HG03139 (cell line): ENCODE data around the gene POLR3E.

Experiments used
- ATAC-seq: cut with Tn5 transposase; IDR thresholded peaks from one replicate; pipeline ENCODE4 v1.9.1; 2021; ENCODE audit not compliant: unreplicated experiment

POLR3E gene

DNA sequence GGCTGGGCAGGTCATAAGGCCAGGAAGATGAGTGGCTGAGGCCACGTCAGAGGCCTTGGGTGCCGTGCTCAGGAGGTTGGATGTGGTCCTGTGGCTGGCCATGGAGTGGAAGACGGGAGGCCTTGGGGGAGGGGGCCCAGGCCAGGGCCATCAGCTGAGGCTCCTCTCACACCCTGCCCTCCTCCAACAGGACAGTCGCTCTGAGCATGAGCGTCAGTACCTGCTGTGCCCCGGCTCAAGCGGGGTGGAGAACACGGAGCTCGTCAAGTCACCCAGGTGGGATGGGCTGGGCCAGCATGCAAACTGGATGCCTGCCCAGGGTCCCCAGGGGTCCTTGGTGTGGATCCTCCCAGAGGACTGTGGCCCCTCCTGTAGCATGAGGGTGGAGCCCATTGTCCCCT is 19.2 kb downstream of the POLR3E start:
- no peak for ATAC-seq

DNA sequence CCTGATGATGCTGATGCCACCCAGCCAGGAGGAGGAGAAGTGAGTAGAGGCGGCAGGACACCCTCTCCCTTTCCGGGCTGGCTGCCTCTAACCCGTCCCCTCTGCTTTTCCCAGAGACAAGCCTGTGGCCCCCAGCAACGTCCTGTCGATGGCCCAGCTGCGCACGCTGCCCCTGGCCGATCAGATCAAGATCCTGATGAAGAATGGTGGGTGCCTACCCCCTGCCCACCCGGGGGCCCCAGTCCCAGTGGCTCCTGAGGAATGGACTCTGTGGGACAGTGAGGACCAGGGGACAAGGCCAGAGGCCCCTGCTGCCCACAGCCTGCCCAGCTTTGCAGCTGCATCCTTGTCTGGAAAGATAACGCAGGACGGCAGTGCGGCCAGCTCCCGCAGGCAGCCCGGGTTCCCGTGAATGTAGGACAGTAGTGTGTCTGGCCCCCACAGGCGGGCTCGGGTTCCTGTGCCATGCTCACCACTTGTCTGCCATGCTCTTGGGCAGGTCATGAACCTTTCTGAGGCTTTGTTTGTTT is 19.9 kb downstream of the POLR3E start:
- no peak for ATAC-seq

DNA sequence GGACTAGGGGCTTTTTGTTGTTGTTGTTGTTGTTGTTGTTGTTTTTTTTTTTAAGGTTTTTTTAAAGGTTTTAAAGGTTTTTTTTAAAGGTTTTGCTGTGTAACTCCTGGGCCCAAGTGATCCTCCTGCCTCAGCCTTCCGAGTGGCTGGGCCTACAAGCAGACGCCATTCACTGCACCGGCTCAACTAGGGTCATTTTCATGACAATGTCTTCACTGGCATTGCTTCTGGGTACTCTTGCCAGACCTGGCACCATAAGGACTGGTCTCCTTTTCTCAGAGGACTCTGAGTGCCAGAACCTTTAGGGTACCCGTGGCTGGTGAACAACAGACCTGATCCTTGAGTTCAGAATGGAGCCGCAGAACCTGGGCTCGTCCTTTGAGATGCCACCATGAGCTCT is 20.4 kb downstream of the POLR3E start:
- no peak for ATAC-seq

DNA sequence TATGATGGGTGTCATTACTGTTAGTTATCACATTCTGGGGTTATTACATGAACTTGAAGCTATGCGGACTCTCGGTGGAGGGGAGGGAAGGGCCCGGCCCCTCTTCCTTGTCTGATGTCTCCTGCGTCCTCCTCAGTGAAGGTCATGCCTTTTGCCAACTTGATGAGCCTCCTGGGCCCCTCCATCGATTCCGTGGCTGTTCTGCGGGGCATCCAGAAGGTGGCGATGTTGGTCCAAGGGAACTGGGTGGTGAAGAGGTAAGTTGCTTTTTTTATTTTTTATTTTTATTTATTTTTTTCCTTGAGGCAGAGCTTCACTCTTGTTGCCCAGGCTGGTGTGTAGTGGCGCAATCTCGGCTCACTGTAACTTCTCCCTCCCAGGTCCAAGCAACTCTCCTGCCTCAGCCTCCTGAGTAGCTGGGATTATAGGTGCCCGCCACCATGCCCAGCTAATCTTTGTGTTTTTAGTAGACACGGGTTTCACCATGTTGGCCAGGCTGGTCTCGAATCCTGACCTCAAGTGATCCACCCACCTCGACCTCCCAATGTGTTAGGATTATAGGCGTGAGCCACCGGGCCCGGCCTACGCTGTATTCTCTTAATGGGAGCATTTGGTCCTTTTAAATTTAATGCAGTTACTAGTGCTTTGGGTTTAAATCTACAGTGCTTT is 21.6 kb downstream of the POLR3E start:
- no peak for ATAC-seq

DNA sequence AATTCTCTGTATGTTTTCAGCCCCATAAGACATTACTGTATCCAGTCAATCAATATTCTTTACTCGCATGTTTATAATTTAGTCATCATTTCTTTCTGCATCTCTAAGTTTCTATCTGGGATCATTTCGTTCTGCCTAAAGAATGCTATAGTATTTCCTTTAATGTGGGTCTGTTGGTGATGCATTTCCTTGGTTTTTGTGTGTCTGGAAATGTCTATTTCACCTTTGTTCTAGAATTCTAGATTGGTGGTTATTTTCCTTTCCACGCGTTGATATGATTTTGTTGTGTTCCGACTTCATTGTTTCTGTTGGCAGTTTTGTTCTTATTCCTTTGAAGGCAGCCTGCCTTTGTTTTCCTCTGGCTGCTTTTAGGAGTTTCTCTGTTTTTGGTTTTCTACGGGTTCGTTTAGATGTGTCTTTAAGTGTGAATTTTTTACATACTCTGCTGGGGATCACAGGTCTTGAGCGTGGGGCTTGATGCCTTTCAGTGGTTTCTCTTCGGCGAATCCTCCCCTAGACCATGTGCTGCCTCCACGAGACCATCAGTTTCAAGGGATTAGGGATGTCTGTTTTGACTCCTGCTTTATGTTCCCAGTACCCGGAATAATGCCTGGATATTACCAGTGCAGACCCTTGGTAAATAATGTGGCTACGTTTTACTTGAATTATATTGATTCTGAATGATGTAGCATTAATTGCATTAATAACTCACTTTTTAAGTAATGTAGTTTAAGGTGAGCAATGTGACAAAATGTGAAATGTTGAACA is 23.5 kb downstream of the POLR3E start:
- no peak for ATAC-seq

DNA sequence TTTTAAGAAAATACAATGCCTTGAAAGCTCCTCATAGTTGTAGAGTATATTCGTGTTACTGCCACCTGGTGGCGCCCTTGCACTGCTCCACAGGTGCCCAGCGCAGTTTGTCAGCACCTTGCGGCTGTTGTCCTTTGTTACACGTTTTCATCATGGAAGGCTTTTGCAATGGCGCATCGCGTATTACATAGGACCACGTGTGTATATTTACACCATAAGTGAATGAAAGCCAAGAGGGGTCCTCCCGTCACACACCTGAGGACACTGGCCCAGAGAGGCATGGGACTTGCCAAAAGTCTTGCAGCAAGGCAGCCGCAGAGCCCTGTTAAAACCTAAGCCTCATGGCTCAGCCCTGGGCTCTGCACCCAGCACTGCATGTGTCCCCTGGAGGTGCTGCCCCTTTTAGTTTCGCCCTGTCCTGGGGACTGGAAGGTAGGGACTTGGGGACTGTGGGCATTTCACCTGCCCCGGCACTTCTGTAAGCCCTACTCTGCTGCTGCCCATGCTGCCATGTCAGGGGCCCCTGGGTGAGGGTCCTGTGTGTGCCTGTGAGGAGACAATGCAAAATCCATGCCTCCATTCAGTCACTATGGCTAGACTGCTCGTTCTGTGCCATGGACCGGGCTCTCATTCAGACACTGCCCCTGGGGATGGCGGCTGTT is 24.3 kb downstream of the POLR3E start:
- no peak for ATAC-seq

DNA sequence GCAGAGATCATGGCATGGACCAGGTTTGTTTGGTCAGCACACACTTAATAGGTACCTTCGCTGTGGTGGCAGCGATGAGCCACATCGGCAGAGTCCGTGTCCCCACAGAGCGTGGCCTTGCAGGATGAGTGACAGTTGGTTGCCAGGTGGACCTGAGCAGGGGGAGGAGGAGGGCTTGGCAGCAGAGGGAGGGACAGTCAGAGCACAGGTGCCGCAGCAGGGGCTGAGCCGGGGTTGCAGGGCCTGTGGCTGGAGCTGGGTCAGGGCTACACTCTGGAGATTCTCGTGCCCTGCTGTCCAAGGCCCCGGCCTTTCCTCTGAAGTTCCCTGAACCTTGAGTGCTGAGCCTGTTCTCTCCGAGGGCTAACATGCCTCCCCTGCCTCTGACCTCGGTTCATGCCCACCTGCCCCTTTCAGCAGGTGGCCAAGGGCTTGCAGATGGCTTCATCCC is 24.8 kb downstream of the POLR3E start:
- ATAC-seq, result no peak

DNA sequence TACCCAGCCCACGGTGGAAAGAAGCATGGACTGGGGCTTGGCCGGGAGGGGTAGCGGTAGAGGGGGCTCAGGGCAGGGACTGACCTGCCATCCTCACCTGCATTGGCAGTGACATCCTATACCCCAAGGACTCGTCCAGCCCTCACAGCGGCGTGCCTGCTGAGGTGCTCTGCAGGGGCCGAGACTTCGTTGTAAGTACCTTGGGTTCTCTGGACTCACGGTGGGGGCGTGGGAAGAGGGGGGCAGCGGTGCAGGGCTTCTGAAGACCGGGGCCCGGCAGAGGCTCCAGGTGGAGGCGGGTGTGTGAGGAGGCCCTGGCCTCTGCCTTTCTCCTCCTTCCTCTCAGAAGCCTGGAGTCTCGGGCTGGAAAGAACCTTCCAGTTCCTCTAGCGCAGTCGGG is 25.5 kb downstream of the POLR3E start:
- no peak for ATAC-seq

DNA sequence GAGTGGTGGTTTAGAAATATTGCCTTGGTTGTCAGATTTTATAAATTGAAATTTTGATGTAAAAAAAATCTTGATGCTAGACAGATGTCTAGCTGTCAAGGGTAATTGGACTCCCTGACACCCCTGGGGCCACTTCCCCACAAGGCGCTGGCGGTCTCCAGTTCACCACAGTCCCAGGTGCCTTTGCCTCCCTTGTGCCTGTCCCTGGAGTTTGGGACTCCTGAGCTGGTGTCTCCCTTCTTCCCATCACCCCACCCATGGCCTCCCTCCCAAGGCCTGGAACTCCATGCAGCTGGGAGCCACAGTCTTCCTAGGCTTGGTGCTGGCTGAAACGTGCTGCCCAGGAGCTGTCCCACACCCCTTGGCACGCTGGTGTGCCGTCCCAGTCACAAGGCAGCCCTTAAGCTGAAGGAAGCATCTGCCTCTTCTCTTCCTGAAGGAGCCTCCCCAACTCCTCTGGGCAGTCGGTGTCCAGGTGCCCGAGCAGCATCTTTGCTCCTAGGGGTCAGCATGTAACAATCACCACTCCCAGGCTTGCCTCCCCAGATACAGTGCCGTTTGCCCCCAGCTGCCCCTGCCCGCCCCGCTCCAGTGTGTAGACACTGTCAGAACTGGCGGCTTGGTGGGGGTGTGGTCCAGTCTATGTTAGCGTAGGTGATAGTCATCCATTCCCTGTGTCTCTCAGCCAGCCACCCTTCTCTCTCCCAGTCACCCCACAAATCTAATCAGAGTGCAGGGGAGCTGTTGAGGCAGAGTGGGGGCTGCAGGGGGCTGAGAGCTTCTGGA is 26.2 kb downstream of the POLR3E start:
- no peak for ATAC-seq

DNA sequence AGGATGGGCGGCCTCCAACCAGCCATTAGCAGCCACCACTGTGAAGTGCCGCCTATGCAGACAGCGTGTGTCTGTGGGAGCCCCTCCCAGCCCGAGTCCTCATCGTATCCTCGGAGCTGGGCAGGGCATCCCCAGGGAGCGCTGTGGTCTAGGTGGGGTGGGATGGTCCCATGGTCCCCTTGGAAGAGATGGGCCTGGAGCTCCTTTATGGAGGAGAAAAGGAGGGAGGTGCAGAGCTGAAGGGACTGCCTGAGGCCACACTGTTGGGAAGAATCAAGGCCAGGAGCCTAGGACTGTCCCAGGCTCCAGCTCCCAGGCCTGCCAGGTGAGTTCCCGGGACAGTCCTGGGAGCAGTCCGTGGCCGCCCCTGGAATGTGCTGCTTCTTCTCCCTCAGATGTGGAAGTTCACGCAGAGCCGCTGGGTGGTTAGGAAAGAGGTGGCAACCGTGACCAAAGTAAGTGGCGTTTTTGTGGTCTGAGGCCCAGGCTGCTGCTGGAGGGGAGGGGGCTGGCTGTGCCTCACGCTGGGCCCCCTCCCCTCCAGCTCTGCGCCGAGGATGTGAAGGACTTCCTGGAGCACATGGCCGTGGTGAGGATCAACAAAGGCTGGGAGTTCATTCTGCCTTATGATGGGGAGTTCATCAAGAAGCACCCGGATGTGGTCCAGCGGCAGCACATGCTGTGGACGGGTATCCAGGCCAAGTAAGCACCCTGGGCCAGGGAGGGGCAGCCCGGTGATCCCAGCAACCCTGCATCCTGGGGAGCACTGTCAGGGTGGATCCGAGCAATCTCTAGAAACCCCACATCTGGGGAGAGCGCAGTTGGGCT is 27.0 kb downstream of the POLR3E start:
- no peak for ATAC-seq

DNA sequence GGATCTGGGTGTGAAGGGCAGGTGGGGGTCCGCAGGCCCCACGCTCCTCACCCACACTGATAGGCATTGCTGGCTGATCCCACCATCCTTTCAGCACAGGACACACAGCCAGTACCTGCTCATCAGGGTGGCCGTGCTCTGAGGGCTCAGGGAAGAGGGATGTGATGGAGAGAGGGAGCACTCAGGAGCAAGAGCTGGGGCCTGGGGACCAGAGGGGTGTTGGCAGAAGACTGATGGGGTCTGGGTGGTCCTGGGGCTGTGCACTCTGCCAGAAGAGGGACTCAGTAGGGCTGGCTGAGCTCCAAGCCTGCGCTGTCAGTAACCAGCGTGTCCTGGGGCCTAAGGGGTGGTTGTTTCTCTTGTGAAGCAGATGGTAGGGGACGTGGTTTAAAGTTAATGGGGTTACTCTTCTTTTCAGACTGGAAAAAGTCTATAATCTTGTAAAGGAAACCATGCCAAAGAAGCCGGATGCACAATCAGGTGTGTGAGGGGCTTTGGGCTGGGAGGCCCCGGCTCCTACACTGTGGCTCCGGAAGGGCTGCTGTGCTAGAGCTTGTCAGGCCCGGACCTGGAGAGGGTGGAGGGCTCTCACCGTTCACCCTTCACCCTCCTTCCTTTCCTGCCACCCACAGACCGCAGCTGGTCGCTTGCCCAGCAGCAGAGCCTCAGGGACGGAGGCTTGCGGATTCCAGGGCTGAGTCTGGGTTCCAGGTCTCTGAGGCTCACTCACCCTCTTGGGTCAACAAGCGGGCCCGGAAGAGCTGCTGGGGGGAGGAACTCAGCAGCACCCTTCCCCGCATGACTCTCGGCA is 27.8 kb downstream of the POLR3E start:
- ATAC-seq, result no peak

DNA sequence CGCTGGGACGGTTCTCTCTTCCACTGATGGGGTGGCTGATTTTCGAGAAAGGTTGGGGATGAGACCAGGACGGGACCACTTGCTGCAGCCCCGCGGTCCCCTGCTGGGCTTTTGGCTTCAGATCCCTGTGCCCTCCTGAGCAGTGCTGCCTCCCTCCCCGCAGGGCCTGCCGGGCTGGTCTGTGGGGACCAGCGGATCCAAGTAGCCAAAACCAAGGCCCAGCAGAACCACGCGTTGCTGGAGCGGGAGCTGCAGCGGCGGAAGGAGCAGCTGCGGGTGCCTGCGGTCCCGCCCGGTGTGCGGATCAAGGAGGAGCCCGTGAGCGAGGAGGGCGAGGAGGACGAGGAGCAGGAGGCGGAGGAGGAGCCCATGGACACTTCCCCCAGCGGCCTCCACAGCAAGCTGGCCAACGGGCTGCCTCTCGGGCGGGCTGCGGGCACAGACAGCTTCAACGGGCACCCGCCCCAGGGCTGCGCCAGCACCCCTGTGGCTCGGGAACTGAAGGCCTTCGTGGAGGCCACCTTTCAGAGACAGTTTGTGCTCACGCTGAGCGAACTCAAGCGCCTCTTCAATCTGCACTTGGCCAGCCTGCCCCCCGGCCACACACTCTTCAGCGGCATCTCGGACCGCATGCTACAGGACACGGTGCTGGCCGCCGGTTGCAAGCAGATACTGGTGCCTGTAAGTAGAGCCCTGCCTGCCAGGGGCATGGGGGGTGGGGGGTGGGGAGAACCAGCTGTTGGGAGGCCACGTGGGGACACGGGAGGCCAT is 28.6 kb downstream of the POLR3E start:
- ATAC-seq, result no peak

DNA sequence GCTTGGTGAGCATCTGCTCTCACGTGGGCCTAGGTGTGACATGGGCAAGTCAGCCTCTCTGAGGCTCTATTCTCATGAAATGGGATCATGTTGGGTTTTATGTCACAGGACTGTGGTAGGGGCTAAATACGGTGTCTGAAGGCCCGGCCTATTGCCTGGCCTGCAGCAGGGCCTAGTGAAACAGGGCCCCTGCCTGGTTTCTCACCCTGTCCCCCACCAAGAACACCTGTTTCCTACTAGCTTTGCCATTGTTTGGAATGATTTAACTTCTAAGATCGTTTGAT is 29.1 kb downstream of the POLR3E start:
- no peak for ATAC-seq

DNA sequence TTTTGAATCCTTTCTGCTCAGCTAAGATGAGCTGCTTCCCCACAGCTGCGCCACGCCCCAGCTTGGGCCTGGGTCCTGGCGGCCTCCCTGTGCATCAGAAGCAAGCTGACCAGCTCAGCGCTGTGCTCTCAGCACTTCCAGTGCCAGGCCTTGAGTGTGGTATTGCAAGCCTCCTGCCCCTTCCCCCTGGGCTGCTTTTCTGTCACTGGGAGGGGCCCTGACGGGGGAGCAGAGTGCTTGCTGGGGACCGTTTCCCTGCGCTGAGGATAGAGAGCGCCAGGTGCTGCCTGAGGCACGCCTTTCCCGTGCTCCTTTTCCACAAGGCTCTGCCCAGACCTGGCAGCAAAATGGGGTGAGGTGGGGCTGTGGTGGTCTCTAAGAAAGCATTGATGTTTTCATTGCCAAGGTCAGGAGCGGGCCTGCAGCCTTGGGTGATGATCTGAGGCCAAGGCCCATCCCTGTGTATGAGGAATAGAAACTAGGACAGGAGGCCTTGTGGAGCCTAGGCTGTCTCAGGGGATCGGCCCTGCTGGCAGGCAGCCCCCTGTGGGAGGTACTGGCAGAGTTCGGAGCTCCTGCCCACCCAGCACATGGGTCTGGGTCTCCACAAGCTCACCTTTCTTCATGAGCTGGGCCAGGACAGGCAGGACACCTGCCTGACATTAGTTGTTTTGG is 29.7 kb downstream of the POLR3E start:
- ATAC-seq, result no peak

DNA sequence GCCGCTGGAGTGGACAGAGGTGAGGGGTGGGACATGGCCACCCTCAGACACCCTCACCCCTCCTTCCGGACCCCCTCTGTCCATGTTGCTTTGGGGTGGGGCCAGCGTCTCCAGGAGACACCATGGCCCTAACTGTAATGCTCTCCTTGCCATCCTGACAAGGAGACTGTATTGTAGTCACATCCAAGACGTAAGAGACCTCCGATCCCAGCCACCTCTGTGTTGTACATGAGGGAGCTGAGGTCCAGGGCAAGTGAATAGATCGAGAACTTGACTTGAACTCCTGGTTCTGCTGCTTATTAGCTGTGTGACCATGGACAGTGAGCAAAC is 30.2 kb downstream of the POLR3E start:
- ATAC-seq, result no peak

DNA sequence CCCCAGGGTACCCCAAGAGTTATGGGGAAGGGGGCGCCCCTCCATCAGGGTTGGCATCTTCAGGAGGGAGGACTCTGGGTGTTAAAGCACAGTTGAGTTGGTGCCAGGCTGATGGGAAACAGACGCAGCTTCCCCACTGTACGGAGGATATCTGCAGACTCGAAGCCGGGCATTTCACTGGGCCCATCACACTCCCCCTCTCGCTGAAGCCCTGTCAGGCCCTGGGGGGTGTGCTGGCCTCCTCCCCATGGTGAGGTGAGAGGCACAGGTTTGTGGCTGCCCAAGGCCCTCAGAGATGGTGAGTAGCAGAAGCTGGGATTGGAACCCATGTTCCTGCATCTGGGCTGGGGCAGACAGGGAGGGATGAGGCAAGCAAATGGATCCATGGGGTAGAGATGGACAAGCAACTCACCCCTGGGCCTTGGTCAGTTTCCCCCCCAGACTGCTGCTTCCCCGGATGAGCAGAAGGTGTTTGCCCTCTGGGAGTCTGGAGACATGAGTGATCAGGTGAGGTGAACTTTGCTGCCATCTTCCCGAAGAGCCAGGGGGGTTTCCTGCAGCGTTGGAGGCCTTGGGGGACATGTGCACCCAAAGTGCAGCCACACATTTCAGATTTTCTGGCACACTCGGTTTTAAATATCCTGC is 31.0 kb downstream of the POLR3E start:
- ATAC-seq, result no peak

DNA sequence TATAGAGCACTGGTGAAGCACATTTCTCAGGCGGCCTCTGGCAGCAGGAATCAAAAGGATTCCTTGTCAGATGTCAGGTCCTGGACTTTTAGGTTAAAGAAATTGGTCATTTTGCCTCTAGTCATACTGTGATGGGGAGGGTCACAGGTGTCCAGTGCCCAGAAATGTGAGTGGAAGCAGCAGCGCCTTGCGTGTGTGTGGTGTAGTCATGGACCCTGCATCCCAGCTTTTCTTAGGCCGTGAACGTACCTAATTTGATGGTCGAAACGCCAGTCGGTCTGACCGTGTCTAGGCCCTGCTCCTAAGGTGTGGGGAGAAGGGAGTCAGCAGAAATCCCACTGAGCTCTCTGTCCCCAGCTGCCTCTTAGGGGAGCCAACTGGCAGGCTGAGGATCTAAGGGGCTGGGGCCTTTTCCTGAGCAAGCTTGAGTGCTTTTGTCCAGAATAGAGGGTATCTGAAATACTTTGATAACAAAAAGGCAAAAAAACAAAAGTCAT is 32.0 kb downstream of the POLR3E start:
- no peak for ATAC-seq

DNA sequence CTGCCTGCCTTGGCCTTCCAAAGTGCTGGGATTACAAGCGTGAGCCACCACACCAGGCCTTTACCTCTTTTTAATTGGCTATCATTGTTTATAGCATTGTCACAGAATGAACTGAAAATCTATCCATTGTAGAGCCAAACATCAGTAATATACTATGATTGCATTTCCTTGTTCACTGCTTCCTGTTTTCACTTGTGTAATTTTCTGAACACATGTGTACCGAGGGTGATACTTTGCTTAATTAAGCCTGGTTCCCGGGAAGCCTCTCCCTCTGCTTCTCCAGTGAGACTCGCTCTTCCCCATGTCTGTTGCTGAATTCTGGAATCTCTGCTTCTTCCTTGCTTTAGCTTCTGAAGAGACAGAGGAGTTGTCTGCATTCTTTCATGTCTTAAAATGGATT is 33.1 kb downstream of the POLR3E start:
- ATAC-seq, result no peak
